ENCODE results near the gene SLC16A1.

Gene SLC16A1

DNA sequence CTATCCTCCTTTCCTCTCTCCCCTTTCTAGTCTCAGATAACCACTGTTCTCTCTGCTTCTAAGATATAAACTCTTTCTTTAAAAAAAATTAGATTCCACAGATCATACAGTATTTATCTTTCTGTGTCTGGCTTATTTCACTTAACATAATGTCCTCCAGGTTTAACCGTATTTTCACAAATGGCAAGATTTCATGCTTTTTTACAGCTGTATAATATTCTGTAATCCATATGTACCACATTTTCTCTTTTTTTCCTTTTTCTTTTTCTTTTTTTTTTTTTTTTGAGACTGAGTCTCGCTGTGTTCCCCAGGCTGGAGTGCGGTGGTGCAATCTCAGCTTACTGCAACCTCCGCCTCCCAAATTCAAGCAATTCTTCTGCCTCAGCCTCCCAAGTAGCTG is 5.1 kb upstream of the SLC16A1 start:
- TF ChIP-seq, protein P1, sequence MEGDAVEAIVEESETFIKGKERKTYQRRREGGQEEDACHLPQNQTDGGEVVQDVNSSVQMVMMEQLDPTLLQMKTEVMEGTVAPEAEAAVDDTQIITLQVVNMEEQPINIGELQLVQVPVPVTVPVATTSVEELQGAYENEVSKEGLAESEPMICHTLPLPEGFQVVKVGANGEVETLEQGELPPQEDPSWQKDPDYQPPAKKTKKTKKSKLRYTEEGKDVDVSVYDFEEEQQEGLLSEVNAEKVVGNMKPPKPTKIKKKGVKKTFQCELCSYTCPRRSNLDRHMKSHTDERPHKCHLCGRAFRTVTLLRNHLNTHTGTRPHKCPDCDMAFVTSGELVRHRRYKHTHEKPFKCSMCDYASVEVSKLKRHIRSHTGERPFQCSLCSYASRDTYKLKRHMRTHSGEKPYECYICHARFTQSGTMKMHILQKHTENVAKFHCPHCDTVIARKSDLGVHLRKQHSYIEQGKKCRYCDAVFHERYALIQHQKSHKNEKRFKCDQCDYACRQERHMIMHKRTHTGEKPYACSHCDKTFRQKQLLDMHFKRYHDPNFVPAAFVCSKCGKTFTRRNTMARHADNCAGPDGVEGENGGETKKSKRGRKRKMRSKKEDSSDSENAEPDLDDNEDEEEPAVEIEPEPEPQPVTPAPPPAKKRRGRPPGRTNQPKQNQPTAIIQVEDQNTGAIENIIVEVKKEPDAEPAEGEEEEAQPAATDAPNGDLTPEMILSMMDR (IDR thresholded peaks at IDR 0.05; ENCODE audit: low read depth, low read length): no peak
- no peak overlapping the region for H3K4me3 ChIP-seq (ENCODE audit: low read depth, low read length)

DNA sequence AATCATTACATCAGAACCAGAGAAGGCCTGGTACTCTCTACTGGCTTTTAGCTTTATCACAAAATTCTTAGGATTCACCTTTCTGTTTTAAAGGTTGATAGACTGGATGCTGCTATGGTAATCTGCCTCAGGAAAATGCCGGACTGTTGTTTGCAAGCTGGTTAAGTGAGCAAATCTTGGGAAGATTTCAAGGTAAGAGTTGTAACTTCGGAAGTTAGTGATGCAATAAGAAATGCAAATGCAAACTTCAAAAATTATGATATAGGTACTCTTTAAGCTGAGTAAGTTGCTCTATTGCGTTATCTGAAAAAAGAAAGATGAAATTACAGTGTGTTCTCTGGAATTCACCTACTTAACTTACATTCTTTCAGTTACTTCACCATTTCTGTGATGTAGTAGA is 4.4 kb upstream of the SLC16A1 start:
- TF ChIP-seq, protein P1 (IDR thresholded peaks at IDR 0.05; ENCODE audit: low read depth, low read length): no peak
- H3K4me3 ChIP-seq (ENCODE audit: low read depth, low read length): no peak overlapping the region

DNA sequence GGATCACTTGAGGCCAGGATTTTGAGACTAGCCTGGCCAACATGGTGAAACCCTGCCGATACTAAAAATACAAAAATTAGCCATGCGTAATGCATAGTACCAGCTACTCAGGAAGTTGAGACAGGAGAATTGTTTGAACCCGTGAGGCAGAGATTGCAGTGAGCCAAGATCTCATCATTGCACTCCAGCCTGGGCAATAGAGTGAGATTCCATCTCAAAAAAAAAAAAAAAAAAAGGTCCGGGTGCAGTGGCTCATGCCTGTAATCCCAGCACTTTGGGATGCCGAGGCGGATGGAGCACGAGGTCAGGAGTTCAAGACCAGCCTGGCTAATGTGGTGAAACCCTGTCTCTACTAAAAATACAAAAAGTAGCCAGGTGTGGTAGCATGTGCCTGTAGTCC is 2.2 kb upstream of the SLC16A1 start:
- peak overlapping the region; percentile 86; the same call in 1 of the 2 replicates for H3K4me3 ChIP-seq (ENCODE audit: low read depth, low read length)

DNA sequence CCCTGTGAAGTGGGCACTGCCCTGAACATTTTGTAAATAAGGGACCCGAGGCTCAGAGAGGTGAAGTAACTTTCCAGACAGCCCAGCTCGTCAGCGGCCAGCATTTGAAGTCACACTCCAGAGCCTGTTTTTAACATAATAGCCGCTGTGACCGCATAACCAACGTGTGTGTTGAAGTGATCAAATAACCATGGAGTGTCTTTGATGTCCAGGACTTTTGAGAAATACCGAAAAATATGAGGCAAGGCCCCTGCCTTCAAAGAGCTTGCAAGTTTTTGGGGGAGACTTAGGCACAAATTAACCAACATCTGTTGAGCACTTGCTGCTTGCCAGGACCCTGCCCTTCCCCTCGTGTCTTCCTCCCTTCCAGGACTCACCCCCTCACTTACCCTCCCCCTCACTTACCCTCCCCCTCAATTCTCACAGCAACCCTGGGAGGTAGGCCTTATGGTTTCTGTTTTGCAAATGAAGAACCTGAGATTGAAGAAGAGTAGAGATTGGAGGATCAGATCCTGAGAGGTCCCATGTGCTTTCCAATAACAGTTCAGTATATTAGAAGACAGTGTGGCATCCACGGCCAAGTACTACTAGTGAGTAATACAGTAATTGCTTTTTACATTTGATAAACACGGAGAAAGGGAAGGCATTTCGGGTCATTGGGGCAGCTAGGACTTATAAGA is 1.3 kb upstream of the SLC16A1 start:
- TF ChIP-seq, protein P1 (IDR thresholded peaks at IDR 0.05; ENCODE audit: low read depth, low read length): no peak
- peak overlapping the region; percentile 86 for H3K4me3 ChIP-seq (ENCODE audit: low read depth, low read length)

DNA sequence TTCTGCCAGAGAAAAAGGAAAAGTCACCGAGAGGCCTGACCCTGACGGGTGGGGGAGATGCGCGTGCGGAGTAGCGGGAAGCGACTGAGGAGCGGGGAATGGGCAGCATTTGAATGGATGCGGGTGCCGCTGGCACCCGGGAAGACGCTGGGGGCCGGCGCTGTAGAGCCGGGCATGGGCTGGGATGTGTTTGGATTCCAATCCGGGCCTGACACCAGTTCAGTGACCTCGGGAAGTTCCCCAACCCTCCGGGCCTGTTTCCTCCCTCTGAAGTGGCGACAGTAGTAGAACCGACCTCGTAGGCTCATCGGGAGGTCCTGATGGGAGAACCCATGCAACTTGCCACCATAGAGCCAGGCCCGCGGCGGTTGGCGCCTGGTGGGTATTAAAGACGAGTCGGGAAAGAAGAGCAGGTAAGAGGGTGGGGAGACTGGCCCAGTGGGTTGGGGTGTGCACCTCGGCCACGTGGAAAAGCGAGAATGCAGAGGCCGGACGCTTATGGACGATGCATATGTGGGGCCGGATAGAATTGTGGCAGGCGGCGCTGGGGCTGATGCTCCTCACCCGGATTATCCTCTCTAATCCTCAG is 642 bp upstream of the SLC16A1 start:
- H3K4me3 ChIP-seq (ENCODE audit: low read depth, low read length): peak overlapping the region; percentile 86
- TF ChIP-seq, protein P1 (IDR thresholded peaks at IDR 0.05; ENCODE audit: low read depth, low read length): no peak

DNA sequence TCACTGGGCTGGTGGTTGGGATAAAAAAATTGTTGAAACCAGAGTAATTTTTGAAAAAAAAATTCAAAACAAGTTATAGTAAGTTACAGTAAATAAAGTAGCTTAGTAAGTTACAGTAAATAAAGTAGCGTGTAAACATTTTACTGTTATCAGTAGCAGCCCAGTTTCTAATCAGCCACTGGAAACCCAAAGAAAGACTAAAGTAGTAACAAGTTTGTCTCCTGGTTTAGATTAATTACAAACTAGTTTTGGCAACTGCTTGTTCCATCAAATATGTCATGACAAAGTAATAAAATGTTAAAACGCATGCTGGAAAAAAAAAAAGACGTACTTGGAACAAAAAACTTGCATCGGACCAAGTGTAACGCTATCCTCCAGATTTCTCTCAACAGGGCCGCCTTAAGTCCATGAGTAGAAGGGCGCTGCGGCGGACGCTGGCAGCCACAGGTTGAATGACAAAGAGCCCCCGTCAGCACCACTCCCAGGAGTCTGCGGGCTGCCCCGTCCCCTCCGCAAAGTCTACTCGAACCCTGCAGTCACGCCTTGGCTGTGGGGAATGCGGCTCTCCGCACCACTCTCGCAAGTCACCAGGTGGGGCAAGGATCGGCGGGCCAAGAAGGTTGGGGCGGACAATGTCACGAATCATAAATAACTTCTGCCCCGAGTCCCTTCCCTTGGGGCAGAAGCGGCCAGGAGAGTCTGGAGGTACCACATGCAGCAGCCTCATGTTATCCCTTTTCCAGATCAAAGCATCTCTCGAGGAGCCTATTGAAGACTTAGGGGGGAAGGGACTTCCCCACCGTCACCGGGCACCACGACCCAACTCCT is 837 bp downstream of the SLC16A1 start:
- TF ChIP-seq, protein P1 (IDR thresholded peaks at IDR 0.05; ENCODE audit: low read depth, low read length): no peak
- H3K4me3 ChIP-seq (ENCODE audit: low read depth, low read length): peak overlapping the region; percentile 86

DNA sequence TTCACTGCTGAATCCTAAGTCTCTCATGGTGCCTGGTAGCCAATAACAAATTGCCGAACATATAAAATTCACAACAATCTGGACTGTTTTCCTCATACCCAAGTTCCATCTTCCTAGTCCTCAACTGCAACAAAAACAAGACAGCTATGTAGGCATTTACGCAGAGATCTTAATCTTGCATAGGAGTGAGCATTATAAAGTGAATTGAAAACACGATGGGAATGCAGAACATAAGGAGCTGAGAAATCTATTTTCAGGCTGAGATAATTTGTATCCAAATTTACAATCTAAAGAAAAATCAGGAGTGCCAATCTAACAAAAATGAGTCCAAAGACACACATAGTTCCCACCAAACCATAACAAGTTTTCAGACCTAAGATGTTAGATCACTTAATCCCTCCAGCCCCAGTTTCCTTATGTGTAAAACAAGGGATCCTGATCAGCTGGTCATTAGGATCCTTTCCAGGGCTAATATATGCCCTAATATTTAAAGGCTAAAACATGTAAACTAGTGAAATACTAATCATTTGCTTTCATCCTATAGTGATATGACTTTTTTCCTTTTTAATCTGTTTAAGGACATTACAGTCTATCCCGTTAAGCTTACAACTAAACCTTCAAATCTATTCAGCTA is 1.9 kb downstream of the SLC16A1 start:
- H3K4me3 ChIP-seq (ENCODE audit: low read depth, low read length): peak overlapping the region; percentile 86
- TF ChIP-seq, protein P1 (IDR thresholded peaks at IDR 0.05; ENCODE audit: low read depth, low read length): no peak

Data from WI38 (cell line).